Retina (tissue), 1 donor: ENCODE measurements around the gene FOXL2NB.
A peak's percentile ranks its signal among the peaks of the same experiment; 100 is the strongest.

Experiments
- DNase-seq: peaks from one replicate; pipeline ENCODE4 v3.0.0-alpha.2; 2016

Gene FOXL2NB

DNA sequence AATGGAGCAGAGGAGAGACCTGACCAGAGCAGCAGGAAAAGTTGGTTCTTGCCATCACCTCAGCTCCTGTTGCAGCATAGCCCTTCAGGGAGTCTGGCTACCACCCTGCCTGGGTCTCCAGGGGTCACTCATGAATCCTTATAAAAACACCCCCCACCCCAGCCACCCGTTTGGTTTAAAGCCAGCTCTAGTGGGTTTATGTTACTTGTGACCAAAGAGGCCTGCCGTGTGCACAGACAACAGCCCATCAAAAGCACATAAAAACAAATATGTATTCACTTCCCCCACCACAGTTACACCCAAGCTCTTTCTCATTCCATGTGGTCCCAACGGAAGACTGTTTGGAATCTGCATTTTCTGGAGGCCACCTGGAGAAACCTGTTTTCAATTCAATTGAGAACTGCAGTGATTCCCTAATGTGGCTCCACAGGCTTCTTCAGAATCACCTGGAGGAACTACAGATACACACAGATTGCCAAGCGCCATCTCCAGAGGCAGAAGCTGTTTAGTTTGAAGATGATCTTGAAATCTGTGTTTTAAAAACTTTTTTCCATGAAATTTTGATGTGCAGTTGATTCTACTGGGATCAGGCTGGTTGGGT, 13.8 kb upstream of the FOXL2NB start:
- DNase-seq = no peak

DNA sequence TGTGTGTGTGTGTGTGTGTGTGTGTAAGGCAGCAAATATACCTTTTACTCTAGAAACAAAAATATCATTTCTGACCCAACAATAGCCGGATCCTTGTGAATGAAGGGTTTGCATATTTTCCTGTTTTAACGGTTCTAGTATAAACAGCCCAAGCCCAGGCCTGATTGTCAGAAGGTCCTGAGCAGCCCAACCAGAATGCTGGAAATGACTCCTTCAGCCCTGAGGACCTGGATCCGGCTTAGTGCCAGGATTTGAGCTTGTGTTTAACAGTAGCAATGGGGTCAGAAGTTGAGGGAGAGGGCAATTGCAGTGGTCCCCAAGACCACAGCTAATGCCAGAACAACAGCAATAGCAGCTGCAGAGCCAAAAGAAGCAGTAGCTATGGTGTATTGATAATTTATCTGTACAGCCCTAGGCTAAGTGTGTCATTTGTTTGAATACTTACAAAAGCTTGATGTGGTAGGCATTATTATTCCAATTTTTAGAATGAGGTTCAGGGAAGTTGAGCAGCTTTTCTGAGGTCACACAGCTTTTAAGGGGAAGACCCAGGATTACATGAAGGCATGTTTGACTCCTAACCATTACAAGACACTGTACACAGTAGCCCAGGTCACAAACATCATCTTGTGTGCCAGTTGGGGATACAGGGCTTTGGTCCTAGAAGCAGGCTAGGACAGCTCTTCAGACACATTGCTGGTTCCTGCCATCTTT, 12.9 kb upstream of the FOXL2NB start:
- no peak for DNase-seq

DNA sequence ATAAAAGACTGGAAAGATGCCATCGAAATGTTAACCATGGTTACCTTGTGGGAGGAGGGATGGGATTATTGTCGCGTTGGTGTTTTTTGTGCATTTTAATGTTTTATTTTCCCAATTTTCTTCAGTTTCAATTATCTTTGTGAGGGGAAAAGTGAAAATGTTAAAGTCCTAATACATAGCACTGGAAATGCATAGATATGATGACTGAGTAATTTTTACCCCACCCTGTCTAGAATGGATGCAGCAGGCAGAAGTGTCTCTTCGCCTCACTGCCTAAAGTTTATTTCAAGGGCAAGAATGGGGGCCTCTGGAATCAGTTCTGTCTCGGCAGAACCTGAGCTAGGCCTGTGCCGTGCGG, 11.5 kb upstream of the FOXL2NB start:
- no peak for DNase-seq

DNA sequence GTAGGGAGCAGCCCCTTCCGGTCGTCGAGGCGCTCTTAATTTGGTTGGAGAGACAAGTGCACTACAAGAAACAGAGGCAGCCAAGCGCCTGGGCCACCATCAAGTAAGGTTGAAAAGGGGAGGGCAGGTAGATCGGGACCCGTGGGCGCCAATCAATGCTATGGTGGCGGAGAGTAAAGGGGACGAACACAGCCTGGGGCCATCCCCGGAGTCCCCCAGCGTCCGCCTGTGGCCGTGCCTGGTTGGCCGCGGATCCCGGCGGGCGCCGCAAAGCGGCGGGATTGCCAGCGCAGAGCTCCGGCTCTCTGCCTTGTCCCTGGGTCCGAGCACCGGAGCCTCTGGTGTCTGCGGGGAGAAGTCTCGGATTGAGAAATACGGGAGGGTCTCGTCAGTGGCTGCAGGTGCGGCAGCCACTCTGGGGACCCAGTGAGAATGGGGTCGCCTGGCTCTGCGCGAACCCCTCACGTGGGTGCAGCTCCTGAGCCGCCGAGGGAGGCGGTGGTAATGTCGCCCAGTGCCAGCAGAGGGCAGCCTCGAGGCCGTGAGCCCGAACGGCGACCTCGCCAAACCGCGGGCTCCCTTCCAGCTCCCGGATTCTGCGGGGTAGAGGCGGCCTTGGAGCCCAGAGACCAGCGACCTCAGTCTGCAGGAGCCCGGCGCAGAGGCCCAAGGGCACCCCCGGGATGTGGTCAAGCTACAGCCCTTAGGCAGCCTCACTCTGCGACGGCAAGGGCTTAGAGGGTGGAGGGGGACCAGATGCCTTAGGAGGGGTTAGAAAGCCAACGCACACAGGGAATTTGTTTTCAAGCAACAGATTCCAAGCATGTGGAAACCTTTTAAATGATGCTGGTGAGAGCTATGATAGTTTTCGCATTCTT, 10.9 kb upstream of the FOXL2NB start:
- peak; percentile 95 for DNase-seq

DNA sequence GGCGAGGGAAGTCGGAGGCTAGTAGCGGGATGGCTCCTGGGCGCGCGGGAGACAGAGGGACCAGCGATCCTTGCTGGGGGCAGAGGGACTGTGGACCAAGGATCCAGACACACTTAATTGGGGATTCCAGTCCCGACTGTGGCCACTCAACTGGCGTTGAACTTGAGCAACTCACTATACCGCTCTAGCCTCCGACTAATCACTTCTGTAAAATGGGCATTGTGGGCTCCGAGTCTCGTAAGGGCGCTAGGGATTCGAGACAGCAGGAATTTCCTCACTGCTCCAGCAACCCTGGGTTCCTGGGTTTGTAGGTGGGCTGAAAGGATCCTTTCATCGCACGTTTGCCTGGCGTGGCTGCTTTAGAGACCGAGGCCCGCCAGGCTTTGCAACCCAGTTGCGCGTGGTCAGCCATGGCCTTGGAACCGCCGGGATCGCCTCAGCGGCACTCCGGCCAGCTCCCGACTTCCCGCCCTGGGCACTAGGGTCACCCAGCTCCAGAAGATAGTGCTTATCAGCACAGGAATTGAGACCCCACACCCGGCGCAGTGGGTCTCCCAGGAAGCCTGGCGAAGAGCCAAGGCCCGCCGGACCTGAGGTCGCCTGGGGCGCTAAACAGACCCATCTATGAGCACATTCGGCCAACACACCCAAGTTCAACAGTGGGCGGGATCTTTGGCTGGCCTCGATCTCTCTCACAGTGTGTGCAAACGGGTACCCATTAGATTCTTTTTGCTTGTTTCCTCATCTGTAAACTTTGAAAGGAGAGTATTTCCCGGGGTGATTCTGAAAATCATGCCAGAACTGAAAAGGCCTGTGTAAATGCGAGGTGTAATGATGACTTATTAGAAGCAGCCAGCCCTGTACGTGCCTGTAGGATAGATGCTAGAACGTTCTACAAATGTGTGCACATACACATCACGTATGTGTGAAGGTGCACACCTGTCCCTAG, 10.0 kb upstream of the FOXL2NB start:
- DNase-seq = peak; percentile 65

DNA sequence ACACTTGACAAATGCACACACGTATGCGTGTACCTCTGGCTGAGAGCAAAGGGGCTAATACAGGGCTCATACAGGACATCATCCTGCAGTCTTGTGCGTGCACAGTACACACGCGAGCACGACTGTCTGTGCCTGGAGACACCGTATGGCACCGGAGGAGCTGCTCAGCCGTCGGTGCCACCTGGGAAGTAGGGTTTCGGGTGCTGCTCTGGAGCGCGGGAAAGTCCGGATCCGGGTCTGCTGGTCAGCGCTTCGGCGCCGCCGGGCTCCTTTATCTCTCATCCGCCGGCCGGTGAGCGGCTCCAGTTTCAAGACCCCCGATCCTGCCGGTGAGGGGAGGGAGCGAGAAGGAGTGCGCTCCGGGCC, 9.3 kb upstream of the FOXL2NB start:
- peak; percentile 71 for DNase-seq

DNA sequence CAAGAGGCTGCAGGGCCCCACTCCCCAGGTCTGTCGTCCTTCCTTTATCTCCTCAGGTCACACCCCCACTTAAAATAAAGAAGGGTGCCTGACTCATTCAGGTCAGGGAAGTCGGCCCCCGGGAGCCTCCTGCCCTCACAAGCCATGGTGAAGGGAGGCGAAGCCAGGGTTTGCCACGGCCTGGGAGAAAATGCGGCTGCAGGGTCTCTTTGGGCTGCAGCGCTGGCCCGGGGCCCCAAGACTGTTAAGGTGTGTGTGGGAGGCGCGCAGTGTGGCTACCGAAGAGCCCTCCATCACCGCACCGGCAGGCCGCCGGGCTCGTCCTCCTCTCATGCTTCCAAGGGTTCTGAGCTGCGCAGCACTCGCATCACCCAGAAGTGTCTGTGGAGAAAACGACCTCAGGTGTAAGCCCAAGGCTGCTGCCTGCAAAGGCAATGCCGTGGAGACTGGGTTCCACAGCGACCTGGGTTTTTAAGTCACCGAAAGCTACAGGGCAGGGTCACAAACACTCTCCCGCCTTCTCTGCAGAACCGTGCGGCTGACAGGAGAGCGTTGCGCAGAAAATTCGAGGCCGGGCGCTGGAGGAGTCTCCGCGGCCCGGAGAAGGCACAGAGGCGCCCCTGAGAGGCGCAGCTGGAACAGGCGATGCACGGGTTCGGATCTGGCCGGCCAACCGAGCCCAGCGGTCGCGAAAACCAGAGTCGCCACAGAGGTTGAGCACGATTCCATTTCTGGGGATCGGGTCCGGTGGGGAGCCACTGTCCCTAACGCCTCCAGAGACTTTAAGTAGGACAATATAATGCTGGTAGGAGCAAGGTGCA, 8.8 kb upstream of the FOXL2NB start:
- peak; percentile 72 for DNase-seq

DNA sequence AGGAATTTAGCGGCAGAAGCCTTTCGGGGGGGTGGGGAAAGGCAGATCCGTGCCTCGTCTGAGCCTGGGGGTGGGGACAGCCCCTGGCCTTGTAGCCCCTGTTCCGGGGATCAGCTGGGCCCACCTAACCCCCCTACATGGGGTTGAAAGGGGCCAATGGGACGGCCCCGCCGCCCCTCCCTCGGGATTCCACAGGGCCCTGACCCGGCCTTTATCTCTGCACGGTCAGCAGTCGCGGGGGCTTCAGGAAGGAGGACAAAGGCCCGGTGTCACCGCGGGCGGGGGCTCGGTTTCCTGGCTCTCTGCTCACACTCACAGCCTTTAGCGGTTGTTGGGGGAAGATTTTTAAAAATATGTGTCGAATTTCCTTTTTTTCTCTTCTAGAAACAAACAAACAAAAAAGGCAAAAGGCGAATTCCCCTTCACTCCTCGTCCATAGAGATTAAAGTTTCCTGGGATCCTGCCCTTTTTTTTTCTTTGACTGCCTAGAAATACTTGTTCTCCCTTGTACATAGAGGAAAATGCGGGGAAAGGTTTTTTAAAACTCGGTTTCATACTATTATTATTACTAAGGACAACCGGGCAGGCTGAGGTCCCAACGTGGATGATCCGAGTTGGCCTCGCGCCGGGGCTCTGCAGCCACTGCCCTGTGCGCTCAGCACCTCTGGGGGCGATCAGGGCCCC, 8.0 kb upstream of the FOXL2NB start:
- no peak for DNase-seq

DNA sequence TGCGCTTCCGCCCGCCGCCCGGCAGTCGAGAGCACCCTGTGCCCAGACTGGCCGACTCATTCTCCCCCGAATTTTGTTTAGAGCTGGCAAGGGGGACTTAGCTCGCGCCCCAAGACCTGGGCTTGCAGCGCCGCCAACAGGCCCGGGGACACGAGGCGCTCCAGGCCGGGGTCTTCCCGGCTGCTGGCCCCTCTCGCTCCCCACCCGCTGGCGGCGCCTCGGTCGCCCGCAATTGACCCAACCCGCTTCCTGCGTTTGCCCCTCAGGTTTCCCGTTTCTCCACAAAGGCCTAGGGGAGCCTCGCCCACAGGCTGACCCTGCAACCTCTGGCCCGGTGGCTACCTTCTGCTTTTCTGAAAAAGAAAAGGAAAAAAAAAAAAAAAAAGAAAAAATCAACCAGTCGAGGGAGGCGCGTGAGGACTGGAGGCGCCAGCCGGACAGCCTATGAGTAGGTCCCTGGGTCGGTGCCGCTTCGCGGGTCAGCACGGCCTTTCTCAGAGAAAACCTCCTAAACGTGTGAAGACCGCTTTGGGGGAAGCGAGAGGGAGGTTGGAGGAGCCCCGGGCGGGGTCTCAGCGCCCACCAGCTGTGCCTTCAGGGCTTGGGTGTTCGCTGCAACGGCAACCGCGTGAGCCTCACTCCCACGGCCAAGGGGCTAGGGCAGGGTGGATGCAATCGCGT, 7.3 kb upstream of the FOXL2NB start:
- peak; percentile 73 for DNase-seq

DNA sequence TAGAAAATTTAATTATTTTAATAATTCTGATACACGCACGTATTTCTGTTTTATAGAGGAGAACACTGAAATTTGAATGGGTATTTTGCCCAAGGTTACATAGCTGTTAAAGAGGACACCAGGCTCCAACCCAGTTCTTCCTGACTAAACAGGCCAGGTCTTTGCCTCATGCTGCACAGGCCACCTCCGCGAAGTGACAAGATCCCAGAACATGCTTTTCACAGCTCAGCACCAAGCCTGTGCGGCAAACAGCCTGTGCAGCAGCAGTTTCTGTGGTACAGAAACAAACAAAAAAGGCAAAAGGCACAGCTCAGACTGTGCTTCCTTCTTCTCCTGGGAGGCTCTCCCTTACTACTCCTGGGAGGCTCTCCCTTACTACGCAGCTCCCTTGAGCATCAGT, 6.6 kb upstream of the FOXL2NB start:
- no peak for DNase-seq

DNA sequence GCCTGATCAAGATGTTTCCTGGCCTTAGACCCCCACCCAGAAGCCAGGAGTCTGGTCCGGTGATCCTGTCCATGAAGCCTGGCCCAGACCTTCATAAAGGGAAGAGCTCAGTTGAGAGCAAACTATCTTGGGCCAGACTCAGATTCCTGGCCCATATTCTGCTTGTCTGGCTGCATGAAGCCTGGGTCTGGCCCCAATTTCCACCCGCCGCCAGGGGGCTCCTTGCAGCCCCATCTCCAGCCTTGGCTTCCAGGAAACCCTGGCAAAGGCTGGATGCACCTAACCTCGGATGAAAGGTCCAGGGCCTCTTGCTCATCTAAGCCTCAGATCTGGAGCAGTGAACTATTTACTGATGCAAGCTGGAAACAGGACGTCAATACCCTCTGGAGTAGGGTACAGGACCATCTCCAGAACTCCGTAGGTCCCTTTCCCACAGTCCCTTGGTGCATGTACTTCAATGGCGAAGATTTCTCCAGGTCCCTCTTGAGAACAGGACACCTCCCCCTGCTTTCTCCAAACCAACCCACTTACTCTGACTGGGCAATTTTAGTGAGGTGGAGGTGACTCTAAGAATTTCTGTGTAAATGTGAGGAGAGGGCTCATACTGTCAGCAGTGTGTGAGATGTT, 5.6 kb upstream of the FOXL2NB start:
- DNase-seq = peak; percentile 74

DNA sequence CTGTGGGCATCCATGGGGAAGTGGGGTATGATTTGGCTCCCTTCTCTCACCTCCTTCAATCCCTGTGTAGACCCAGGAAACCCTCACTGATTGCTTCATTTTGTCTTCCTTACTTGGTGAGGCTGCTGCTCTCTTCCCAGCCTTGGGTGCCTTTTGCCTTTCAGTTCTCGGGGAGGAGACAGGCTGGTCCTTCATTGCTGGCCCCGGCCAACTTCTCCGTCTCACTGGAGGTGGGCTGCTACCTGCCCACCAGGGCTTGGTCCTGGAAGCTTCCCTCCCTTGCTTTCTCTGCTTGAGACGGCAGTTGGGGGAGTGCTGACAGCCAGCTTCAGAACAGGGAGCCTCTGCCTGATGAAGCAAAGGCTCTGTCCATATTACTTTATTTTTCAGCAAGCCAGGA, 4.7 kb upstream of the FOXL2NB start:
- no peak for DNase-seq

DNA sequence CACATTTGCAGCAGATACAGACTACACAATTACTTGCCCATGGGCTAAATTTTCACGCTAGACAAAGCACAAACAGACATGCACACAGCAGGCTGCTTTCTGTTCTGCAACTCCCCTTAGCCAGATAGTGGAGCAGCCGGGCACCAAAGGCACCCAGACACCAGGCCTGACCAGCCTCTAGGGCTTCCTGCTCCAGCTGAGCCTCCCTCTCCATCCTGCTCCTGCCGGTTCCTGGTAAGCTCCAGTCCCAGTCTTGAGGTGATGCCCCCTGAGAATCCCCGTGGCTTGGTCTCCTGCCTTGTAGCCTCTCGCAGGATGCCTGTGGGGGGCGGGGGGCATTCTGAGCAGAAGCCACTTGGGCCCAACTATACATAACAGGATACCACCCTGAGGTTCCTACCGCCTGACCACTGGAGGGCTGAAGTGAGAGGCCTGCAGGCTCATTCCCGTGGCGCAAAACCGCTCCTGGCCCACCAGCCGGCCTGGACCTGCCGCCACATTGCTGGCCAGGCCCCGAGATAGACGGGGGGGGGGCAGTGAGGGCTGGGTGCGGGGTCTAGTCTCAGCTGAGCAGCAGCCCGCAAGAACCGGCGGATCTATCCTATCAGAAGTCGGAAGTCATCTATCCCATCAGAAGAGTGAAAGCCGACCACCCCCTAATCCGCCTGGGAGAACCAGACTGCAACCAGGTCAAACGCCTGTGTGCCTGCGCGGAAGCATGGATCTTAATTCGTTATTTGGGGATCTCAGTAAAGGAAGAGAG, 4.0 kb upstream of the FOXL2NB start:
- peak; percentile 72 for DNase-seq

DNA sequence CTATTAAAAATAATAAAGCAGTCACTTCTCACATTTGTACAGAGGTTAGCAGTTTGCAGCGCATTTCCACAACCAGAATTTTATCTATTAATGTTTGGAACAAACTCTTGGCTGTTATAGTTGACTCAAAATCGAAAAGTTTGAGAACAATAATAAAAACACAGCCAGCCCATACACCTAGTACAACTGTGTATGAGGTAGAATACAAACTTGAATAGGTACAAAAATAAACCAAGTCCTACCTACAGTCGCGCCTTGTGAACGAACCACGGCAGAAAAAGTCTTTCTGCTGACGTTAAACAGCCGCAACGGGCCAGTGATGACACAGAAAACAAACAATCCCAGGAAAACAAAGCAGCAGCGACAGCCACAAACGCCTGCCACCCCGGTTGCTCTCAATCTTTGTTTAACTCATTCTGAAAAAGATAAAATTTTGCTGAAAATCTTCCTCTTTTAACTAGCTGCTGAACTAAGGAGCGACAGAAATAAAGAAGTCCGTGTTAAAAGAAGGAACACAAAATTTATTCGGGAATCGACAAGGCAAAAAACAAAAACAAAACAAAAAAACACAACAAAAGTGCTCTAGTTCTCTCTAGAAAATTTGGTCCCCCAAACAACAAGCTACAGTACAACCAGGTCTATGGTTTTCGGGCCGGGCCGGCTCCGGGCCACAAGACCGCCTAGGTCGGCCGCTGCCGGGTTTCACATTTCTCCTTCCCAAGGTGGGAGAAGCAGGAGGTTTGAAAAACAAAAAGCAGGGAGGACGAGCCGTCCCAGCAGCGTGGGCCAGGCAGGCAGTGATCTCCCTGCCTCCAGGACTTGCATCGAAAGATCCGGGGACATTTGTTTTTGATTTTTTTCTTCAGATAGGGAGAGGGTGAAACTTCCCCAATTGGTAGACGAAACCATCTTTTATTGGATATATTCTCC, 3.0 kb upstream of the FOXL2NB start:
- peak; percentile 75 for DNase-seq

DNA sequence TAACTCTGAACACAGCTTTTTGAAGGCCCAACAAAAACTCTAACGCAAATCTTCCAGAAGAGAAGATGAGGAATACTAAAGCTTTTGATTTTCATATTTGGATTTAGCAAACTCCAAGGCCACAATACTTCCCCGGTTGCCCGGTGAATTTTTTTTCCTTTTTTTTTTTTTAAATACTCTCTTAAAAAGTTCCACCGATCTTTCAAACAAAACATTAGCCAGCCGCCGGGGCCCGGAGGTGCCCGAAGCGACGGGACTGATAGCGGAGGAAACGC, 2.4 kb upstream of the FOXL2NB start:
- peak; percentile 77 for DNase-seq

DNA sequence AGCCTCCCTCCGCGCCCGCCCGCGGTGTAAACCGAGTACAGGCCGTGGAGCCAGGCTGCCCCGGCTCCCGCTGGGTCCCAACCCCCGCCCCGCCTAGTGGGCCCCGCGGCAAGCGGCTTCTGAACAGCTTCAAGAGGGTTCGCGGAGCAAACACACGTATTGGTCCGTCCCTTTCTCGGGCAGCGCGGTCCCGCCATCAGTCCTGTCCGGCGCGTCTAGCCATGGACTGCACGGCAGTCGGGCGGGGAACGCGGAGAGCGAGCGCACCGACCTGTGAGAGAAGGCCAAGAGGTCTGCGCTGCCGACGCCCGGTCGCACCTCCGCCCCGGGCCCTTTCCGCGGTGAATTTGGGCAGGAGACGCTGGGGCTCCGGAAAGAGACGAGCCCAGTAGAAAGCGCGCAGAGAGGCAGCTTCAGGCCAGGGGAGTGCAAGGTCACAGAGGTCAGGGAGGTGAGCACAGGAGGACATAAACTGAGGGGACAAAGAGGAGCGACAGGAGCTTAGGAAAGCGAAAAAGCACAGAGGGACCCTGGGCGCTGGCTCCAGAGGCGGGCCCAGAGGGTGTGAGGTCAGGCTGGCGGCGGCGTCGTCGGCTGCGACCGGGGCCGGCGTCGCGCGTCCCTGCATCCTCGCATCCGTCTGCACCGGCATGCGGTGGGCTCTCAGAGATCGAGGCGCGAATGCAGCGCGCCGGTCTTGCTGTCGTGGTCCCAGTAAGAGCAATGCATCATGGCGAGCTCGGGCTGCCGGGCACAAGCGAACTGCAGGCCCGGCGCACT, 1.9 kb upstream of the FOXL2NB start:
- peak; percentile 76 for DNase-seq
